Sigmoid colon (tissue), 4 donors: ENCODE data around the gene GLDC.

ENCODE experiments used
- EP300 ChIP-seq, 4 donors: sonication (generic); formaldehyde crosslinking; IDR thresholded peaks; one replicate each; pipeline ENCODE4 v1.6.1; 2017; ENCODE audit warnings: antibody characterized with exemption in 4 of 4
- POLR2A ChIP-seq, 2 donors: fragments of 450-650 bp; IDR thresholded peaks; one replicate each; pipeline ENCODE4 v1.6.1; 2016; ENCODE audit warnings: antibody characterized with exemption in 2 of 2, mild to moderate bottlenecking in 2 of 2, moderate library complexity in 2 of 2
- POLR2AphosphoS5 ChIP-seq, 4 donors: sonication (generic); formaldehyde crosslinking; IDR thresholded peaks; one replicate each; pipeline ENCODE4 v1.6.1; 2017; ENCODE audit warnings: antibody characterized with exemption in 4 of 4
- TF ChIP-seq, protein P1 (sequence below), 4 experiments: fragments of 450-650 bp in 3 of 4; fragments of 200-600 bp in 1 of 4; IDR thresholded peaks; one replicate each; pipeline ENCODE4 v1.5.1; 2016 to 2019; ENCODE audit warnings: antibody characterized with exemption in 4 of 4, mild to moderate bottlenecking in 3 of 4, moderate library complexity in 2 of 4

- no peak for TF ChIP-seq EP300 (IDR thresholded peaks at IDR 0.05)
- TF ChIP-seq, protein P1, sequence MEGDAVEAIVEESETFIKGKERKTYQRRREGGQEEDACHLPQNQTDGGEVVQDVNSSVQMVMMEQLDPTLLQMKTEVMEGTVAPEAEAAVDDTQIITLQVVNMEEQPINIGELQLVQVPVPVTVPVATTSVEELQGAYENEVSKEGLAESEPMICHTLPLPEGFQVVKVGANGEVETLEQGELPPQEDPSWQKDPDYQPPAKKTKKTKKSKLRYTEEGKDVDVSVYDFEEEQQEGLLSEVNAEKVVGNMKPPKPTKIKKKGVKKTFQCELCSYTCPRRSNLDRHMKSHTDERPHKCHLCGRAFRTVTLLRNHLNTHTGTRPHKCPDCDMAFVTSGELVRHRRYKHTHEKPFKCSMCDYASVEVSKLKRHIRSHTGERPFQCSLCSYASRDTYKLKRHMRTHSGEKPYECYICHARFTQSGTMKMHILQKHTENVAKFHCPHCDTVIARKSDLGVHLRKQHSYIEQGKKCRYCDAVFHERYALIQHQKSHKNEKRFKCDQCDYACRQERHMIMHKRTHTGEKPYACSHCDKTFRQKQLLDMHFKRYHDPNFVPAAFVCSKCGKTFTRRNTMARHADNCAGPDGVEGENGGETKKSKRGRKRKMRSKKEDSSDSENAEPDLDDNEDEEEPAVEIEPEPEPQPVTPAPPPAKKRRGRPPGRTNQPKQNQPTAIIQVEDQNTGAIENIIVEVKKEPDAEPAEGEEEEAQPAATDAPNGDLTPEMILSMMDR (IDR thresholded peaks at IDR 0.05) = no peak
- TF ChIP-seq POLR2A (IDR thresholded peaks at IDR 0.05) = no peak
- TF ChIP-seq POLR2AphosphoS5 (IDR thresholded peaks at IDR 0.05) = no peak
Measured at GRCh38 chr9:6616951-6617602, 28.5 kb downstream of the GLDC start.
